CD4-positive, alpha-beta T cell (primary cell): ENCODE measurements around the gene RIMS1. TPM values are rescaled to one million over a fixed set of nuclear protein-coding genes. Genes with fewer than 3 reads are reported as not detected.

ENCODE experiments used
- ATAC-seq: fragments of 200-7000 bp; cut with Tn5 transposase; one replicate; pipeline ENCODE4 v1.10.0; 2022; ENCODE audit warnings: mild to moderate bottlenecking; ENCODE audit not compliant: poor library complexity
- CTCF ChIA-PET: fragments of 350-600 bp; sonication (Branson Sonifier 250); formaldehyde crosslinking; loops from one replicate; lab custom pipeline; 2021; ENCODE audit warnings: antibody characterized with exemption, inconsistent platforms; lab: Charles Lee
- POLR2A ChIA-PET: fragments of 350-600 bp; sonication (Branson Sonifier 250); formaldehyde crosslinking; loops from one replicate; lab custom pipeline; 2021; ENCODE audit warnings: antibody characterized with exemption, inconsistent platforms; lab: Charles Lee
- DNase-seq, 14 experiments: peaks; one replicate each; pipeline ENCODE4 v3.0.0-alpha.2; 2013 to 2020; ENCODE audit warnings: mixed read lengths in 2 of 14
- H3K27ac ChIP-seq, 2 donors: one replicate each; pipeline versions ENCODE4 v1.5.1 to v1.7.0; 2013; ENCODE audit warnings: low read length in 2 of 2, low read depth in 1 of 2, mild to moderate bottlenecking in 1 of 2
- H3K27me3 ChIP-seq, 2 experiments: 1 replicate in 1 of 2; 2 replicates in 1 of 2; pipeline versions ENCODE4 v1.6.1 to v1.7.0; 2013; ENCODE audit warnings: low read length in 2 of 2, control low read depth in 1 of 2, mild to moderate bottlenecking in 1 of 2, moderate library complexity in 1 of 2; ENCODE audit not compliant: insufficient read depth in 2 of 2, control insufficient read depth in 1 of 2
- H3K36me3 ChIP-seq: one replicate; pipeline ENCODE4 v1.6.1; 2013; ENCODE audit warnings: low read length, control low read depth; ENCODE audit not compliant: insufficient read depth
- H3K4me1 ChIP-seq: one replicate; pipeline ENCODE4 v1.6.1; 2013; ENCODE audit warnings: low read length, control low read depth; ENCODE audit not compliant: insufficient read depth
- H3K4me3 ChIP-seq: one replicate; pipeline ENCODE4 v1.5.1; 2013; ENCODE audit warnings: mild to moderate bottlenecking, low read length, moderate library complexity
- H3K9me3 ChIP-seq, 2 experiments: 1 replicate in 1 of 2; 2 replicates in 1 of 2; pipeline versions ENCODE4 v1.6.1 to v1.7.0; 2013; ENCODE audit warnings: low read length in 2 of 2, mild to moderate bottlenecking in 2 of 2, control low read depth in 1 of 2, moderate library complexity in 1 of 2; ENCODE audit not compliant: control insufficient read depth in 1 of 2, insufficient read depth in 1 of 2
- H3K27ac Mint-ChIP-seq: one replicate; pipeline ENCODE4 v1.8.0; 2020; ENCODE audit warnings: mixed read lengths
- H3K27me3 Mint-ChIP-seq: one replicate; pipeline ENCODE4 v1.8.0; 2021; ENCODE audit warnings: mixed read lengths
- H3K36me3 Mint-ChIP-seq: one replicate; pipeline ENCODE4 v1.8.0; 2021; ENCODE audit warnings: low read depth, mixed read lengths
- H3K4me1 Mint-ChIP-seq: one replicate; pipeline ENCODE4 v1.8.0; 2021; ENCODE audit warnings: low read depth, mixed read lengths
- H3K4me3 Mint-ChIP-seq: one replicate; pipeline ENCODE4 v1.8.0; 2020; ENCODE audit warnings: mild to moderate bottlenecking, mixed read lengths
- H3K9me3 Mint-ChIP-seq: one replicate; pipeline ENCODE4 v1.8.0; 2020; ENCODE audit warnings: mixed read lengths
- intact Hi-C, 2 experiments: fragments of 100-400 bp; cut with DNase I in 1 of 2; cut with micrococcal nuclease in 1 of 2; formaldehyde crosslinking; loops; one replicate each; pipeline versions ENCODE4 v1.15.1 to v1.9.0; 2023 to 2025; cut with DNase I, micrococcal nuclease
- total RNA-seq, 174 experiments: library from RNA in 2 of 174; stranded (reverse) in 2 of 174; gene quantifications; one replicate each; pipeline ENCODE4 v1.2.3 and lab custom pipeline; 2021 to 2026
- TF ChIP-seq, protein P1 (sequence below): fragments of 200-600 bp; IDR thresholded peaks from one replicate; pipeline ENCODE4 v1.8.0; 2022; ENCODE audit warnings: antibody characterized with exemption, mild to moderate bottlenecking

Gene RIMS1
- total RNA-seq, 2 experiments from 2014 or later, result not detected

DNA sequence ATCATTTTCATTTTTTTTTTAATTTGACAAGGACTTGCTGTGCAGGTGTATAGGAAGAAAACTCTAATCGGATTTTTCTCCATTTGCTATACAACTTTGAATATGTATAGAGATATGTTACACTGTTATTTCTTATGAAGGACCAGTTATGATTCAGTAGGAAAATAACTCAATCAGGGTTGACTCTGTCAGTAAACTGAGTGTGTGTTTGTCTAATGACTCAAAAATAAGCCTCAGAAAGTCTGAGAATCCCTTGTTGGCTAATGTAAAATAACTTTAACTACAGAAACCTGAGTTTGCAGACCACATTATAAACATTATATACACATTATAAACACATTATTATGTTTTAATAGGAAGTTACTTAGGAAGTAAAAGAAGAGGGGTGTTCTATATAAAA is 352.6 kb downstream of the RIMS1 start:
- DNase-seq (no peak), ATAC-seq (no peak)
- Histone ChIP-seq H3K9me3 (no peaks in the 10 kb centered on the region), H3K27ac (no peak overlapping the region), H3K27me3 (no peaks in the 10 kb centered on the region), H3K4me3 (no peak overlapping the region), H3K36me3 (no peaks in the 10 kb centered on the region), H3K4me1 (no peaks in the 10 kb centered on the region)
- intact Hi-C loops, result no loop called here
- Mint-ChIP-seq H3K9me3 (no peaks in the 10 kb centered on the region), H3K27ac (no peak overlapping the region), H3K36me3 (no peaks in the 10 kb centered on the region), H3K4me1 (no peaks in the 10 kb centered on the region), H3K27me3 (no peaks in the 10 kb centered on the region), H3K4me3 (no peak overlapping the region)
- ChIA-PET CTCF (no interaction called here), POLR2A (no interaction called here)
- TF ChIP-seq, protein P1, sequence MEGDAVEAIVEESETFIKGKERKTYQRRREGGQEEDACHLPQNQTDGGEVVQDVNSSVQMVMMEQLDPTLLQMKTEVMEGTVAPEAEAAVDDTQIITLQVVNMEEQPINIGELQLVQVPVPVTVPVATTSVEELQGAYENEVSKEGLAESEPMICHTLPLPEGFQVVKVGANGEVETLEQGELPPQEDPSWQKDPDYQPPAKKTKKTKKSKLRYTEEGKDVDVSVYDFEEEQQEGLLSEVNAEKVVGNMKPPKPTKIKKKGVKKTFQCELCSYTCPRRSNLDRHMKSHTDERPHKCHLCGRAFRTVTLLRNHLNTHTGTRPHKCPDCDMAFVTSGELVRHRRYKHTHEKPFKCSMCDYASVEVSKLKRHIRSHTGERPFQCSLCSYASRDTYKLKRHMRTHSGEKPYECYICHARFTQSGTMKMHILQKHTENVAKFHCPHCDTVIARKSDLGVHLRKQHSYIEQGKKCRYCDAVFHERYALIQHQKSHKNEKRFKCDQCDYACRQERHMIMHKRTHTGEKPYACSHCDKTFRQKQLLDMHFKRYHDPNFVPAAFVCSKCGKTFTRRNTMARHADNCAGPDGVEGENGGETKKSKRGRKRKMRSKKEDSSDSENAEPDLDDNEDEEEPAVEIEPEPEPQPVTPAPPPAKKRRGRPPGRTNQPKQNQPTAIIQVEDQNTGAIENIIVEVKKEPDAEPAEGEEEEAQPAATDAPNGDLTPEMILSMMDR, result no peak

DNA sequence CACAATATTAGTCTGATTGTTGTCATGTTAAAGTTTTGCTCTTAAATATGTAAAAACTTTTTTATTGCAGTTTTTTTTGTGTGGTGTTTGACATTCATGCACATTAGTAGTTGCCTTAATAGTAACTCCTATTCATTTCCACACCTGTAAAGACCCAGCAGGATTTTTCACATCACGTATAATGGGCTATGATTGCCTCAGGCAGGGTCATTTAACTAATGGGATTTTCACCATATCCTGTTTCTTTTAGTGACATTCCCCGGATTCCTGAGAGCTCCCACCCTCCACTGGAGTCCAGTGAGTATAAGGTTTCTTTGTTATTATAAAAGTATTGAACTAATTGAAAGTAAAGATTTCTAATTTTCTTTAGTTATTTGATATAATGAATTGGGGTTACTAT is 359.2 kb downstream of the RIMS1 start:
- no peaks in the 10 kb centered on the region for H3K9me3 Mint-ChIP-seq
- Histone ChIP-seq H3K36me3 (no peaks in the 10 kb centered on the region), H3K4me1 (no peaks in the 10 kb centered on the region), H3K27ac (no peak overlapping the region), H3K27me3 (no peaks in the 10 kb centered on the region), H3K9me3 (no peaks in the 10 kb centered on the region), H3K4me3 (no peak overlapping the region)
- H3K27me3 Mint-ChIP-seq, result no peaks in the 10 kb centered on the region
- CTCF ChIA-PET, result no interaction called here
- TF ChIP-seq, protein P1, result no peak
- H3K4me3 Mint-ChIP-seq, result no peak overlapping the region
- no peaks in the 10 kb centered on the region for H3K36me3 Mint-ChIP-seq
- DNase-seq (no peak), ATAC-seq (no peak)
- POLR2A ChIA-PET, result no interaction called here
- H3K4me1 Mint-ChIP-seq, result no peaks in the 10 kb centered on the region
- intact Hi-C loops, result no loop called here
- no peak overlapping the region for H3K27ac Mint-ChIP-seq

DNA sequence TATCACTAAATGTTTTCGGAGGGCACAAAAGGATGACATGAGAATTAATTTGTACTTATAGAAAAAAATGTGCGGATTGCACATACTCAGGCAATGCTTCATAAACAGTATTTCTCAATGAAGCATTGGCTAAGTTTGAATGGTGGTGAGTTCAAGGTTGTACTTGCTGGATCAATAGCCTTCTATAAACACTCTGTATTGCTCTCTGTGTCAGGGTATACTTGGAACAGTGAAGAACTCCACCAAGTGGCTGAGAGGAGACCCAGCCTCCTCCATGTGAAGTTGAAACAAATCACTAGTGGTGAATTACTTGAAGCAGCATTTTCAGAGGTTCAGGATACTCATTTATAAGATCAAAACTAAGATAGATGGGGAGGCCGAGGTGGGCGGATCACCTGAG is 360.6 kb downstream of the RIMS1 start:
- no peaks in the 10 kb centered on the region for H3K4me1 ChIP-seq
- H3K27ac Mint-ChIP-seq, result no peak overlapping the region
- ChIA-PET CTCF (no interaction called here), POLR2A (no interaction called here)
- no peaks in the 10 kb centered on the region for H3K4me1 Mint-ChIP-seq
- no peaks in the 10 kb centered on the region for H3K36me3 Mint-ChIP-seq
- intact Hi-C loops, result no loop called here
- TF ChIP-seq, protein P1, result no peak
- H3K9me3 Mint-ChIP-seq, result no peaks in the 10 kb centered on the region
- no peak overlapping the region for H3K4me3 ChIP-seq
- ATAC-seq (no peak), DNase-seq (no peak)
- H3K9me3 ChIP-seq, result no peaks in the 10 kb centered on the region
- no peaks in the 10 kb centered on the region for H3K27me3 ChIP-seq
- H3K27ac ChIP-seq, result no peak overlapping the region
- H3K36me3 ChIP-seq, result no peaks in the 10 kb centered on the region
- H3K27me3 Mint-ChIP-seq, result no peaks in the 10 kb centered on the region
- H3K4me3 Mint-ChIP-seq, result no peak overlapping the region
